ENCODE measurements around the gene NAA20. TPM values are rescaled to one million over a fixed set of nuclear protein-coding genes. Genes with fewer than 3 reads are reported as not detected.

Gene NAA20
- polyA plus RNA-seq, 1 donor, result 59.3 TPM

DNA sequence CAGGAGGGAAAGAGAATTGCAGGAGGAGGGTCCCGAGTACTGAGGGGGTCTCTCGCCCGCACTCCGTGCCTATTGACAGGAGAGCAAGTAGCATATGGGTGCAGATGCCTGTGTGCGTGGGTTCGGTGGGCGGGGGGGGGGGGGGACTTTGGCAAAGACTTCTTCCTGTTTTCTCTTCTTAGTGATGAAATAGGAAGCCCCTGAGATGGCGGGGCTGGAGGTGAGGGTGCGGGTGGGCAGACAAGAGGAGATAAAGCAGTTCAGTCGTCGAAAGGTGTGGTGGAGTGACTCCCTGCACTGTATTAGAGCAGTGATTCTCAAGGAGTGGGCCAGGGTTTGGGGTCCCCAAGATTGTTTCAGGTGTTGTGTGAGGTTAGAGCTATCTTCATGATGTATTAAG, 3.7 kb downstream of the NAA20 start:
- DNase-seq, result no peak

GRCh38 chr20:20021835-20022234, 4.7 kb downstream of the NAA20 start:
- DNase-seq, result no peak

DNA sequence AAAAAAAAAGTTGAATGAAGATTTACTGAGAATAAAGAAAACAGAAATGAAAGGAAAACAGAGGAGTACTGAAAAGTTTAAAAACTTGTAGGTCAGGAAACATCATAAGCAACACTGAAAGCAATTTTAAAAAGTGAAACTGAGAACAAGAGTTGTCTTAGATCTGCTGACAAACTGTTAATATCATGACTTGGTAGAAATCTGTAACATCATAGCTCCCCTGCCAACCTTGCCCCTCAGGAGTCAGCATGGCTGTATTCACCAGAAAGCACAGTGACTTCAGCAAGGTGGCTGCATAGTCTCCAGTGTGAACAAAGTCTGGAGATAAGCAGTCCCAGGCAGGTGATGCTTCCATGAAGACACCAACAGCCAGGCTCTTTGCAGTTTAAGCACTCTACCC, 5.3 kb downstream of the NAA20 start:
- no peak for DNase-seq

- DNase-seq, result no peak
These were observed 6.2 kb downstream of the NAA20 start for GRCh38 chr20:20023395-20023794.

- DNase-seq, result no peak
These were observed 7.8 kb downstream of the NAA20 start for GRCh38 chr20:20024942-20025341.

- no peak for DNase-seq
These were observed 10.1 kb downstream of the NAA20 start for GRCh38 chr20:20027284-20027683.

DNA sequence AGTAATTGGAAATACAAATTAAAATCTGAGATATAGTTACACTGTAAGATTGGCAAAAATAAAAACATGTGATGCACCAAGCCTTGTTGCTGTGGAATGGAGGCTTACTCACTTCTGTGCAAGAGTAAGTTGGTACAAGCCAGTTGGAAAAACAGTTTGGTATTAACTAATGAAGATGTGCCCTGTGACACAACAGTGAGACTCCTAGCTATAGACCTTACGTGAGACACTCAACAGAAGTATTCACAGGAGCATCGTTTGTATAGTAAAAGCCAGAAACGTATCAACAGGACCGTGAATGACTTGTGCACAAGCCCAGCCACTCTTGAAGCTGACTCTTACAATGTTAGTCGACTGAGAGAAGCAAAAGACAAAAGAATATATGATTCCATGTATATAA, 14.6 kb downstream of the NAA20 start:
- no peak for DNase-seq

DNA sequence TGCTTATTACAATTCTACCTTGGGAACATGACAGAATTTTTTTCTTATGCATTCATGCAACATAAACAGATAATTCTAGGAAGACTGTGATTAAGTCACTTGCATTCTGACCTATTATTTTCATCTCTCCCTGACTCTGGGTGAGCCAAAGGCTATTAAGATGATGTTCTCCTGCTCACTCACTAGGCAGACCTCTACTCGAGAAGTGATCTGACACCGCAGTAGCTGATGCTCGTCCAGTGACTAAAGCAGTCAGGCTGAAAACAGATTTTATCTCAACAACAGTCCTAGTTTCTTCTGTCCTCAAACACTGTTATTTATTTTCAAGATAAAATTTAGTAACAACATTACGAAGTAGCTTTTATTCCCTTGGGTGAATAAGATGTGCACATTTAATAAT, 17.3 kb downstream of the NAA20 start:
- no peak for DNase-seq

GRCh38 chr20:20036756-20037155, 19.6 kb downstream of the NAA20 start:
- DNase-seq, result no peak

DNA sequence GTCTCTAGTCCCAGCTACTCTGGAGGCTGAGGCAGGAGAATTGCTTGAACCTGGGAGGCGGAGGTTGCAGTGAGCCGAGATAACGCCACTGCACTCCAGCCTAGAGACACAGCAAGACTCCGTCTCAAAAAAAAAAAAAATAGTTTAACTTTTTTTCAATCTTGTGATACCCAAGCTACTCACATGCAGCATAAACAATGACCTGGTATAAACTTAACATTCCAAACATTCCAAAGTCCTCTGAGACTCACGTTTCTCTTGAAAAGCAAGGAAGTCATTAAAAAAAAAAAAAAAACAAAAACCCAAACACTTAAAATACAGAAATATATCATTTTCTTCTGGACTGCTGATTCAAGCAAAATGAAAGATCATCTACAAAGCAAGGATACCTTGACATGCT, 20.8 kb downstream of the NAA20 start:
- DNase-seq, result no peak

DNA sequence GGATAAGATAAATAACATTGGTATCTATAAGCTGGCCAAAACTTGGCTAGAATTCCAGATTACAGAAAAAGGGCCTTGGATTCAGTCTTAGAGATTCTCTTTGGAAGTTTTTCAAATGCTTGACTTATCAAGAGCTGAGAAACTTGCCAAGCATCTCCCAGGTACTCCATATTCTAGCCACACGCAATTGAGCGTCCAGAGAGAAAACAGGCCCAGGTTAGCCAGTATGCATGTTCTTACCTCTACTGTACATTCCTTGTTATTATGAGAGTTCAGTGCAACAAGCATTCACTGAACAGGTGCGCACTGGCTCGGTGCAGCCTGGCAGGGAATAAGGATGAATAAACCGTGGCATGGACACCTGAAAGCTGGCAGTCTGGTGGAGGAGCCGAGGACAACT, 21.4 kb downstream of the NAA20 start:
- DNase-seq, result no peak

GRCh38 chr20:20039752-20040387, 22.7 kb downstream of the NAA20 start:
- no peak for DNase-seq

DNA sequence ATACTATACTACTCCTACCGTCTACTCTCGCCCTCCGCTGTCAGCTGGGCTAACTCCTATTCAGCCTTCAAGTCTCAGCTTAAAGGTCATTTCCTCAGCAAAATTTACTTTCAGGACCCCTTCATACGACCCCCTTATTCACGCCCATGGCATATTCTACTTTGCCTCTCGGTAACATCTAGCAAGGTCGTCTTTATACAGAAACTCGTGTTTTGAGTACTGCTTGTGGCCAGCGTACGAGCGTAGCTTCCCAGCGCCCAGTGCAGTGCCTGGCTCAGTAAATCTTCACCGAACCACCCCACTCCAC, 34.6 kb downstream of the NAA20 start:
- no peak for DNase-seq

DNA sequence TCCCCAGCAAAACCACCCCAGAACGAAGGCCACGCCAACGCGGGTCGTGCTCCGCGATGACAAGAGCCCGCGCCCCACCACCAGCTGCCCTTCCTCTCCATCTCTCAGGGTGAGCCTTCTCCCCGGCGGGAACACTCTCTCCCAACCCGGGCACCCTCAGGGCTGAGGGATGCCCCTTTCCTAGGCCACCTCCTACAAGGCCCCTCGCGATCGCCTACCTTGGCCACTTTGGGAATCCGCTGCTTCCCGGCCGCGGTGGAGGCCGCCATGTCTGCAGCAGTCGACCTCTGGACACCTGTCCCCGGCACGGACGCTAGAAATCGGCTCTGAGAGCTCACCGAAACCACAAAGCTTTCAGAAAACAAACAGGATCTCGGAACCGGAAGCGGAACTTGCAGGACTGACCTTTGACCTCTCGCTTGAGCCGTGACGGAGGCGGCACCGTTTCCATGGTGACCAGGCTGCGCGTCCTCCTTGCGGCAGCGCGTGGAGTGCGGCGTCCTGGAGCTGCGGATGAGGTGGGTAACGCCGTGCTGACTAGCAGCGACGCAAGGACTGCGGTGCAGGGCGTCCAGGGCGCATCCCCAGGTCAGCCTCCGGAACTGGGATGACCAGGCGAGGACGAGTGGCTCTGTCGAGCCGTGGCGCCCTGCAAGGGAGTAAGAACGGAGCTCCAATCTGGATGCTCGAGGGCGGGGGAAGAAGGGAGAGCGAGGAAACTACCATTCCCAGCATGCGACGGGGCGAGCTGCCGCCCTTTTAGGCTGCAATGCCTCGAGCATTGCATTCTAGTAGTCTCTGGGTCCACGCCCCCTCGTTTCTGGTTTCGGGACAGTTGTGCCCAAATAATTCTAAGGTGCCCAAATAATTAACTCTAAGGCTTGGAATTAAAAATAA, 35.2 kb downstream of the NAA20 start, which contains the start of the genes CFAP61 and CRNKL1:
CFAP61 (plus strand) TSS at position 459 of the 897 bp plus-strand sequence. CDS start 4,122 bp downstream, outside the sequence.
CRNKL1 (minus strand) TSS at position 393 of the 897 bp plus-strand sequence; CDS start at position 269, 124 bp downstream.
- peak; percentile 97 for DNase-seq

- no peak for DNase-seq
These were observed 43.3 kb downstream of the NAA20 start for GRCh38 chr20:20060234-20060998.

GRCh38 chr20:20063941-20064702, 47.0 kb downstream of the NAA20 start:
- no peak for DNase-seq

DNA sequence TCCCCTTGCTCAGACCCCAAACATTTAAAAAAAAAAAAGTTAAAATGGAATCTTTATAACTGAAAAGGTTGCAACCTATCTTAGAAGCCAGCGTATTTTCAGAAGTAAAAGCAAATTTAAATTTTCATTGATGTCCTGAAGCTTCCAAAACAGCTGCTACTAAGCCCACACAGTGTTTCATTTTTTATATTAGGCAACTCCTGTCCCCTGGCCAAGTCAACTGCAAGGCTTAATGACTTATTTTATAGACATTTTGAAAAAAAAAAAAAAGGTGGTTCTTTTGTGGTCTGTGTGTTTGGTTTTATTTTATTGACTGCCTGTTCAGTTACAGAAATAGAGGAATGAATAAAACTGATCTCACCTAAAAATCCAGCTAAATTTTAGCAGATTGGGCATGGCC, 48.2 kb downstream of the NAA20 start:
- DNase-seq, result no peak

- no peak for DNase-seq
These were observed 53.9 kb downstream of the NAA20 start for GRCh38 chr20:20070871-20071726.

DNA sequence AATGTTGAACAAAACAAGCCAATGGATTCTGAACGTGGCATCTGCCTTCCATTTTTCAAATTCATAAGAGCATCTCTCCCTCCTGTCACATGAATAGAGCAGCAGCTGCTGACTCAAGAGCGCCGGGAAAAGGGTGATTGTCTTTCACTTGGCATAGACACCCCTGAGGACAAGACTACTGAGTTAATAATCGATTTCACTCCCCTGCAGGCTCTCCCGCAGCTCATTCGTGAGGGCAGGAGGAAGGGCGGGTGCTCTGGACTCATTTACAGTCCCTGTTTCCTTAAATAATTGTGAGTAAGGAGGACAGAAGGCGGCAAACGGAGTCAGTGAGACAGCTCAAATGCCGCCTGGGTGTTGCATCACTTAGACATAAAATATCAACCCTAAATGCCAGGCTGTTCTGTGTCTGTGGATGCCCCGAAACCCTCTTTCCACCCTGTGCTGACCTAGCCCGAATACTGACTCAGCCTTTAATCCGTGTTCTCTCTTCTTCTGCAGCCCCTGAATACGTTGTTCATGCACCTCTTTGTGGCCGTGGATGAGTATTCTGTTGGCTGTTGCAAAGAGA, 56.7 kb downstream of the NAA20 start:
- DNase-seq, result no peak

- DNase-seq, result no peak
These were observed 57.9 kb downstream of the NAA20 start for GRCh38 chr20:20075032-20075431.

All from hindlimb muscle (tissue), 1 donor.